Thyroid gland (tissue), 4 donors: ENCODE data around the gene LPAR1. TPM values are rescaled to one million over a fixed set of nuclear protein-coding genes. Genes with fewer than 3 reads are reported as not detected.

Experiments used
- DNase-seq, 2 donors: peaks; one replicate each; pipeline ENCODE4 v3.0.0-alpha.2; 2019
- H3K27ac ChIP-seq, 3 donors: fragments of 200-600 bp; sonication (generic); 1 replicate in 2 of 3; 2 replicates in 1 of 3; pipeline ENCODE4 v1.5.1; 2016 to 2019; ENCODE audit warnings: mild to moderate bottlenecking in 1 of 3, moderate library complexity in 1 of 3
- H3K27me3 ChIP-seq: fragments of 200-600 bp; sonication (generic); one replicate; pipeline ENCODE4 v1.5.1; 2019
- H3K36me3 ChIP-seq, 2 donors: fragments of 200-600 bp; sonication (generic); one replicate each; pipeline ENCODE4 v1.5.1; 2016 to 2019
- H3K4me1 ChIP-seq, 2 donors: fragments of 200-600 bp; sonication (generic); one replicate each; pipeline ENCODE4 v1.5.1; 2017 to 2019
- H3K4me3 ChIP-seq, 3 donors: fragments of 200-600 bp; sonication (generic); replicated peaks in 1 of 3; 1 replicate in 2 of 3; 2 replicates in 1 of 3; pipeline ENCODE4 v1.5.1; 2016; ENCODE audit warnings: mild to moderate bottlenecking in 1 of 3
- H3K9me3 ChIP-seq: fragments of 200-600 bp; sonication (generic); one replicate; pipeline ENCODE4 v1.5.1; 2017
- CTCF ChIP-seq, 6 experiments: fragments of 200-600 bp in 3 of 6; fragments of 450-650 bp in 3 of 6; sonication (generic) in 3 of 6; IDR thresholded peaks; one replicate each; pipeline ENCODE4 v1.5.1; 2016 to 2019; ENCODE audit warnings: antibody characterized with exemption in 6 of 6, mild to moderate bottlenecking in 2 of 6, inconsistent platforms in 1 of 6, moderate library complexity in 1 of 6
- POLR2A ChIP-seq, 2 donors: fragments of 450-650 bp; IDR thresholded peaks; one replicate each; pipeline ENCODE4 v1.6.1; 2017; ENCODE audit warnings: antibody characterized with exemption in 2 of 2, mild to moderate bottlenecking in 2 of 2, moderate library complexity in 1 of 2
- WGBS, 2 donors: methylation state at CpG; one replicate each; pipeline ENCODE4 v1.1.5; 2017; 5-methylcytosine and 5-hydroxymethylcytosine counted together
- intact Hi-C: fragments of 100-400 bp; cut with DNase I; formaldehyde crosslinking; loops from one replicate; pipeline ENCODE4 v1.15.1; 2023
- total RNA-seq, 4 donors: library from RNA; depleted of rRNA; stranded (reverse); fragments of >200 nt; gene quantifications; one replicate each; pipeline ENCODE4 v1.2.3, GENCODE V29; 2016

The LPAR1 gene
- total RNA-seq, 4 donors from 2014 or later: 40.8 to 98.5 (median 56.4) TPM

DNA sequence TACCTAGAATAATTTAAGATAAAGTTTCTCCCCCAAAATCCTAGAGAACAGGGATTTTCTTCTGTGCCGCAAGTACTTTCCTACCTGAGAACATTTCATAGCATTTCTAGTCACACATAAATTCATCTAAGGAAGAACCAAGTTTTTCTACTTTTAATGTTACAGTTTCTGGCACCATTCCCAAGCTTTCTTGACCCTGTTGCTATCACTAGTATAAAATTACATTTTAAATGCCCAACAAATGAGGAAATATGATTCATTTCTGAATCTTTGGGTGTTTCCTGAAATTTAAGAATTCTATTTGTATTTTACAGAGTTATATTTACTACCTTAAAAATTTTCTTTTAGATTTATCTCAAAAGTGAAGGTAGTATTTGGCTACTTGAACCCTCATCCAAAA lies 137.8 kb downstream of the LPAR1 start:
- WGBS, 2 donors: 91 to 92% methylated on average over 1 of the region's 1 CpG
- Histone ChIP-seq H3K36me3 (no peaks in the 10 kb centered on the region), H3K27ac (no peak overlapping the region), H3K4me1 (peaks cover 0 to 9% of the 10 kb centered on the region in 2 donors), H3K4me3 (no peak overlapping the region), H3K27me3 (no peaks in the 10 kb centered on the region), H3K9me3 (no peaks in the 10 kb centered on the region)
- TF ChIP-seq POLR2A (IDR thresholded peaks at IDR 0.05): no peak
- TF ChIP-seq CTCF (IDR thresholded peaks at IDR 0.05): no peak
- DNase-seq: no peak
- intact Hi-C loops: no loop called here

- no peak for TF ChIP-seq POLR2A (IDR thresholded peaks at IDR 0.05)
- TF ChIP-seq CTCF (IDR thresholded peaks at IDR 0.05): no peak
- intact Hi-C loops: no loop called here
- WGBS, 2 donors: 79 to 84% methylated on average over 2 of the region's 2 CpGs
These were observed 139.4 kb downstream of the LPAR1 start for GRCh38 chr9:110898866-110899265.

GRCh38 chr9:110898358-110898757 lies 139.9 kb downstream of the LPAR1 start:
- TF ChIP-seq CTCF (IDR thresholded peaks at IDR 0.05): no peak
- TF ChIP-seq POLR2A (IDR thresholded peaks at IDR 0.05): no peak
- Histone ChIP-seq H3K27me3 (no peaks in the 10 kb centered on the region), H3K4me3 (no peak overlapping the region), H3K36me3 (no peaks in the 10 kb centered on the region), H3K9me3 (no peaks in the 10 kb centered on the region), H3K27ac (peak overlapping the region in 1 of 3 donors; percentile 41), H3K4me1 (peaks cover 8 to 18% of the 10 kb centered on the region in 2 donors)
- intact Hi-C loops: no loop called here
- WGBS, 2 donors: 64 to 70% methylated on average over 7 of the region's 7 CpGs
- DNase-seq: no peak

More at GRCh38 chr9:110898866-110899265, 139.4 kb downstream of the LPAR1 start:
- DNase-seq: no peak
- no peak overlapping the region for H3K4me3 ChIP-seq
- no peaks in the 10 kb centered on the region for H3K9me3 ChIP-seq
- peaks cover 8 to 18% of the 10 kb centered on the region in 2 donors for H3K4me1 ChIP-seq
- H3K27me3 ChIP-seq: no peaks in the 10 kb centered on the region
- H3K27ac ChIP-seq: no peak overlapping the region
- H3K36me3 ChIP-seq: no peaks in the 10 kb centered on the region

GRCh38 chr9:110897943-110898342 lies 140.3 kb downstream of the LPAR1 start:
- intact Hi-C loops: no loop called here
- no peaks in the 10 kb centered on the region for H3K9me3 ChIP-seq
- TF ChIP-seq POLR2A (IDR thresholded peaks at IDR 0.05): no peak
- TF ChIP-seq CTCF (IDR thresholded peaks at IDR 0.05): no peak
- DNase-seq: no peak
- H3K4me1 ChIP-seq: peaks cover 8 to 18% of the 10 kb centered on the region in 2 donors
- H3K27ac ChIP-seq: peak overlapping the region in 1 of 3 donors; percentile 41
- no peaks in the 10 kb centered on the region for H3K36me3 ChIP-seq
- WGBS, 2 donors: 77 to 83% methylated on average over 1 of the region's 1 CpG
- no peaks in the 10 kb centered on the region for H3K27me3 ChIP-seq
- no peak overlapping the region for H3K4me3 ChIP-seq

- Histone ChIP-seq H3K9me3 (no peaks in the 10 kb centered on the region), H3K36me3 (no peaks in the 10 kb centered on the region), H3K4me3 (no peak overlapping the region), H3K4me1 (peaks cover 8 to 12% of the 10 kb centered on the region in 2 donors), H3K27ac (peak overlapping the region in 2 of 3 donors; percentile 0 to 51), H3K27me3 (no peaks in the 10 kb centered on the region)
- intact Hi-C loops: no loop called here
- WGBS, 2 donors: 57 to 68% methylated on average over 7 of the region's 7 CpGs
- peak; percentile 49 to 57 for DNase-seq
- TF ChIP-seq POLR2A (IDR thresholded peaks at IDR 0.05) (no peak), CTCF (IDR thresholded peaks at IDR 0.05) (no peak)
These were observed 142.9 kb downstream of the LPAR1 start for GRCh38 chr9:110895147-110895905.
